ENCODE measurements around the gene TLR3.
"Not testable (repeated sequence)": the region's sequence is repeated elsewhere in the genome, so short reads cannot be mapped to it uniquely, and the experiment has no call there.

TLR3 gene

DNA sequence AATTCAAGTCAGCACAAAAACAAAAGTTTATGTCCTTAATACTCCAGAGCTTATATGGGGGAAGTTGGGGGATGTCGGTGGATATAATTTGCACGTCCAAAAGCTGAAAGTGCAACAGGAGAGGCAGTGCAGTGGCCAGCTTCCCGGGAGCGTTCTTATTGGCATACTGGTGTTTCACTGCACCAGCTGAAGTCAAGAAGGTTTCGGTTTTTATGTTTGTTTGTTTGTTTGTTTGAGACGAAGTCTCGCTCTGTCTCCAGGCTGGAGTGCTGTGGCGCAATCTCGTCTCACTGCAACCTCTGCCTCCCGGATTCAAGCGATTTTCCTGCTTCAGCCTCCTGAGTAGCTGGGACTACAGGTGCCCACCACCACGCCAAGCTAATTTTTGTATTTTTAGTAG lies 28.6 kb upstream of the TLR3 start:
- DNase-seq, result no peak

DNA sequence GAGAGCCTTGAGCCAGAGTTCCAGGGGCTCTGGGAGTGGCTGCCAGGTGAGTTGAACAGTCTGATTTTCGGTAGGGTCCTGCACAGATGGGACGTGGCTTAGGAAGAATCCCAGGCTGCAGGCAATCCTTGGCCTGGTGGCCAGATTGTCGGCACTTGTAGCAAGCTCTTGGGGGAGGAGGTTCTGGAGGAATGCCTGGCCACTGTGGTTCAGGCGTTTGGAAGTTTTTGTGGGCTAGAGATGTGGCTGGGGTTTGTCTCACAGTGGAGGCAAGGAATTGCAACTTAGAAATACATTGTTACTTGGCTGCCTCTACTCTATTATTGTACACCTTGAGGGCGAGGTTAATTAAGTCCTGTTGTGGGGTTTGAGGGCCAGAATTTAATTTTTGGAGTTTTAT lies 21.5 kb upstream of the TLR3 start:
- DNase-seq, result not testable (repeated sequence)

DNA sequence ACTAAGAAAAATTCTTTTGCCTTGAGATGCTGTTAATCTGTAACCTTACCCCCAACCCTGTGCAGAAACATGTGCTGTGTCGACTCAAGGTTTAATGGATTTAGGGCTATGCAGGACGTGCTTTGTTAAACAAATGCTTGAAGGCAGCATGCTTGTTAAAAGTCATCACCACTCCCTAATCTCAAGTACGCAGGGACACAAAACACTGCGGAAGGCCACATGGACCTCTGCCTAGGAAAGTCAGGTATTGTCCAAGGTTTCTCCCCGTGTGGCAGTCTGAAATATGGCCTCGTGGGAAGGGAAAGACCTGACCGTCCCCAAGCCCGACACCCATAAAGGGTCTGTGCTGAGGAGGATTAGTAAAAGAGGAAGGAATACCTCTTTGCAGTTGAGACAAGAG lies 18.8 kb upstream of the TLR3 start:
- DNase-seq, result not testable (repeated sequence)

DNA sequence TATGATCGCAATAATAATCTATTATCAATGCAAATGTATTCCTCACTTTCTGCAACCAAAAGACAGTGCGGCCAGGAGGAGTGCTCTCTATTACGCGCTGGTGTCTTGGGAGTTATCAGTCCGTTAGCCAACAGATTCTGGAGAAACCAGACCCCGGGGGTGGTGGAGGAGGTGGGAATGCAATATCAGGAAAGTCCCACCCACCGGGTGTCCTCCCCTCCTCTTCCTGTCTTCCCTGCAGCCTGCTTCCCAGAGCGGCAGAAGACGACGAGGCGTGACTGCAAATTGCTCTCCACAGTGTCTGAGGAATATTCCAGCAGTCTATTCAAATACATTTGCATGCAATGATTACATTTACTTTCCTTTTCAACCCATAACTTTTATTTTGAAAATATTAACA lies 17.9 kb upstream of the TLR3 start:
- DNase-seq, result no peak

DNA sequence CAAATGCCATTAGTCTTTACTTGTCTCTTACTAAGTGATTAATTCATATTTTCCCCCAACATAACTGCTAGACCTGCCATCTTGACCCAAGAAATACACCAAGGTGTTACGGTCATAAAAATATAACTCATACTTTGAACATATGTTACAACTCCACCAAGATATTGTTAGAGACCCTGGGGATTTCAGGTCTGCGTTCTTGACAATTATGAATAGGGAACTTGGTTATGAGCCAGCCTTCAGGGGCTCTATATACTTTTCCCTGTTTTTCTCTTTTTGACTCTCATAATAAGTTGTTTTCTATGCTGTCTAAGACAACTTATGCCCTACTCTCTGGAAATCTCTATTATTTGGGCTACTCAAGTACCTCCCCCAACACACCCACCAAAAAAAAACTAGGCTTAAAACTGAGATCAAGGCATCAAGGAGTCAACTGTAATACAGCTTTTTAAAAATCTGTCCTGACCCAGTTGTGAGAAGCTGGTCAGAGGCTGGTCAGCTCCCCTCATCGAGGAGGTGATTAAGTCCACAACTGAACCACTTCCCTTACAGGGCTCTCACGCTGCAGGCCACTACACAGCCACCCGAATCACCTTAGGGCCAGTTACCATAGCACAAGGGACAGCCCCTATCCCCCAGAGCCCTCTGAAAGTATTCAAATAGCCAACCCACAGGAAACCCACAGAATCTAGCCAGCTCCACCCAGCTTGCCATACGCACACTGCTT lies 10.5 kb upstream of the TLR3 start:
- no peak for DNase-seq

DNA sequence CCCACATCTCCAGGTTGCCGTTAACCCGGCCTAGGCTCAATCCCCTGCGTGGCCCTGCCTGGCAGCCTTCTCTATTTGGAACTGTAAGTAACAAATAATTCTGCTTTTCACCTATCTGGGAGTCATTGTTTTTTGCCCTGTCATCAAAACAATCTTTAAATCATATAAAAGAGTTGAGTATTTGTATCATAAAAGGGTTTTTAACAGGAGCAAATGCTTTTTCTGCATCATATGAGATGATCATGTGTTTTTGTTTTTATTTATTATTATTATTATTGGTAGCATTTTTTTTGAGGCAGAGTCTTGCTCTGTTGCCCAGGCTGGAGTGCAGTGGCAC lies 10.0 kb upstream of the TLR3 start:
- DNase-seq, result no peak

DNA sequence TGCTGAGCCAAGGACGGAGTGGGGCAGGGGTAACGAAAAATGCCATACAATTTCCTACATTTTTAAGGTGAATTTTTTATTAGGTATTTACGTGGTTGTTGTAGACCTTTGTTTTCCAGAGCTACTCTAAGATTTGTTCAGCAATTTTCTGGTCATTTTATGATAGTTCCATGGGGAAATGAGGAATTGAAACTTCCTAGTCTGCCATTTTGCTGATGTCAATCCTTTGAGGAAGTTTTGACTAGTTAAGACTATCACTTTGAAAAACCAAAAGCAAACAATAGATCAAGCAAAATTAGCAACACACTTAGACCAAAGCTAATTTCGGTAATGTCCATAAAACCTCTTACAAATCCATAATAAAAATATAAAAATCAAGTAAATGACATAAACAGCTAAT lies 7.0 kb upstream of the TLR3 start:
- no peak for DNase-seq

DNA sequence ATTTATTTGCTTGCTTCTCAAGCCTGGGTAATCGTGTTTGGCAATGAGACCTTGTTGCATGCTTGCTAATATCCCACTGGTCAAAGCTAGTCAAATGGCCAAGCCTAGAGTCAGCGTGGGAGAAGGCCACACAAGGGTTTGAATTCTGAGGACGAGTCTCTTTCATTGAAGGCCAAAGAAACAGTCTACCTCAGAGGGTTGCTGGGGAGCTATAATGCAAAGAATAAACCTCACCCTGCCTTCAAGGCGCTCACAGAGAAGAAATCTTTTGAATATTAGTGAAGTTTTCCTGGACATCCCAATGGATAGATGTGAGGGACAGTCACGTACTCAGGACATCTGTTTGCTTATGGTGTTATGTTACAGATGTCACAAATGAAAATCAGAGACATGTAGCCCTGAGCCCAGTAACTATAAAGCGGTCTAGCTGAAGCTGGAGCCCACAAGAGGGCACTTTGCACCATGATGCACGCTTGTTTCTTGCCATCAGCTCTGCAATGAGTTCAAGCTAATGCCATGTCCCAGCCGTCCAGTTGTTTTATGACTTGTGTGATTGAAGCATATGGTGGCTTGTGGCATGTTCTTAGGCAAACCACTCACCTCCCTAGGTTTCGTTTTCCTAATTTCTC lies 1.1 kb upstream of the TLR3 start:
- peak in 39 of 56 donors; percentile 3 to 75 (median 39) for DNase-seq

DNA sequence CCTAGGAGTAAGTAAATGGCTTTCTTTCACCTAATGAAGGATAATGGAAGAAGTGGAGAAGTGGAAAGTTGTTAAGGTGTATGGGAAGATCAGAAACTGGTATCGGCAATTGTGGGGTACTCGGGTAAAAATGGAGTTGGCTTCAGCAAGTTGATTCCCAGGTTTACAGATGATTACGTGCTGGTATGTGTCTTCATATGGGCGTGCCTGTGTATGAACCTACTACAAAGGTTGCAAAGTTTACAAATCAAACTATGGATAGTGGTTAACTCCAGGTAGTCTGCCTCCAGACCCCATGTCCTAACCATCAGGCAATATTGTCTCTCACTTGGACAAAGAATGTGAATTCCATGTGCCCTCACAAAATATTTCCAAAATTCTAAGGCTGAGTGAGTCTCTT lies 773 bp downstream of the TLR3 start:
- no peak for DNase-seq

DNA sequence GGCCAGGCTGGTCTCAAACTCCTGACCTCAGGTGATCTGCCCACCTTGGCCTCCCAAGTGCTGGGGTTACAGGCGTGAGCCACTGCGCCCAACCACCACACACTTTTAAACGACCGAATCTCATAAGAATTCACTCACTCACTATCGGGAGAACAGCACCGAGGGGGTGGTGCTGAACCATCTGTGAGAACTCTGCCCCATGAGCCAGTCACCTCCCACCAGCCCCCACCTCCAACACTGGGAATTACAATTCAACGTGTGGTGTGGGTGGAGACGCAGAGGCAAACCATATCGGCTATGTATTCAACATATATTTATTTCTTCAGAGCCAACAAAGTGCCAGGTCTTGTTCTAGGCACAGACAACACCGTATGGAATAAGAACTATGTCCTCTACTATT lies 3.6 kb downstream of the TLR3 start:
- DNase-seq, result peak in 3 of 56 donors; percentile 7 to 11 (median 8)

DNA sequence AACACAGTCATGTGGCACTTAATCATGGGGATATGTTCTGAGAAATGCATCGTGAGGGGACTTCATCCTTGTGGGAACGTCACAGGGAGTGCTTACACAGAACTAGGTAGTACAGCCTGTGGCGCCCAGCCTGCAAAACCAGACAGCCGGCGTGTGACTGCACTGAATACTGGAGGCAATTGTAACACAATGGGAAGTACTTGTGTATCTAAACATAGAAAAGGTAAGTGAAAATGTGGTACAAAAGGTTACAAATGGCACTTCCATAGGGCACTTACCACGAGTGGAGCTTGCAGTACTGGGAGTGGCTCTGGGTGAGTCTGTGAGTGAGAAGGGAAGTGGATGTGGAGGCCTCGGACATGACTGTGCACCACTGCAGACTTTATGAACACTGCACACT lies 5.2 kb downstream of the TLR3 start:
- peak in 13 of 56 donors; percentile 5 to 55 (median 20) for DNase-seq

DNA sequence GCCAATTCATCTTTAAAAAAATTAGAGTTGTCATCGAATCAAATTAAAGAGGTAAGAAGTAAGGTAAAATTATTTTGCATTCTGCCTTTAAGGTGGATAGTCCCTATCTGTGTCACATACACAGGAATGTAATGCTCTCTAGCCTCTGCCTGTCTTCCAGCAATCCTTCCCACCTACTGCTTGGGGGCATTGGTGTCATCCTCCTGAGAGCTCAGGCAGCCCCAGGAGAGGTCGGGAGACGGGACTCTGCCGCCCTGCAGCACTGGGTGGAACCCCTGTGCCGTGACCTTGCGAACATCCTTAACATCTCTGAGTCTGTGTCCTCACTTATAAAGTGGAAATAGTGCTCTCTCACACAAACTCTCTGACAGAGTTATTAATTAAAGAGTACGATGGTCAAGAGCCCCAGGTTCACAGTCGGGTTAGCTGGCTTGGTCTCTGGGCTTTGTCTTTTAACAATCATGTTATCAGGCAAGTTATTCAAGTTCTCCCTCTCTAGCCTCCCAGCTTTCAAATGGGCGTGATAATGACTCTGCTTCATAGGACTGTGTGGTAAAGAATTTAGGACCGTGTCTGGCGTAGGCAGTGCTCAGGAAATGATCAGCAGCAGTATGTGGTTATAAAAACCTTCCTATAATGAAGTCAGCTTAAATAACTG lies 10.2 kb downstream of the TLR3 start:
- DNase-seq, result no peak

DNA sequence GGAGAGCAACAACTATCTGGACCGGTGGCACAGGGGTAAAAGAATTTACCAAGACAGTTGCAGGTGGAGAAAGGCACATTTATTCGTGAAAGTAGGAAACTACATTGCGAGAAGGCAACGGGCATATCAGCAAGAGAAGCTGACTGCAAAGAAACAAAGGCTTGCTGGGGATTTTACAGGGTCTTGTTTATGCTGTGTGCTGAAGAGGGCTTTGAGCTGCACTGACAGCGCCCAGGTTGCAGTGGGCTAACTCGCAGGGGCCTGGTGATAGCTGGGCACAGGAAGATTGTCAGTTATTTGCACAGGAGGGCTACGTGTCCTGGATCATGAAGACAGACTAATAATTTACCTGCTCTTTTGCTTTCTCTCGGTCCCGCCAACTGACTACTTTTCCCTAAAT lies 10.7 kb downstream of the TLR3 start:
- DNase-seq, result no peak

DNA sequence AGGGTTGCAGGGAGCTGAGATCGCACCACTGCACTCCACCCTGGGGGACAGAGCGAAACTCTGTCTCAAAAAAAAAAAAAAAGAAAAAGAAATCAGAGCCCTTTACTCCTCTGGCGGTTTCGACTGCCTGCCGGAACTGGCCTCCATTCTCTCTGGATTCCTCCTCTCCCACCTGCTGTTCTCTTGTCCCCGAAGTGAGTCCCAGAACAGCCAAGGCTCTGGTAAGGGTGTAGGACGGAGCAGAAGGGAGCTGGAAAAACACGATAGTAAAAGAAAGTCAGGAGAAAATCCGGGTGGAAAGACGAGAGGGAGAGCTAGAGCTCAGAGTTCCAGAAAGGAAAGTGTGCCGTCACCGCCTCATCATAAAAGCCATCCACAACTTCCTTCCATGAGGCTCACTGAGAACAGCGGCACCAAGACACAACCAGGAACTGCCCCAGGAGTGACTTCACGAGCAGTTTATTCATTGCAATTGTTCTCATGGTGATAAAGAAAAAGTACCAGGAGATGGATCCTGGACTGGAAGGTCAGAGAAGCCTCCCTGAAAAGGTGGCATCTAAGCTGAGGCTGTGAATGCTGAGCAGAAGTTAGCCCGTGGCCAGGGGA lies 12.3 kb downstream of the TLR3 start:
- no peak for DNase-seq

DNA sequence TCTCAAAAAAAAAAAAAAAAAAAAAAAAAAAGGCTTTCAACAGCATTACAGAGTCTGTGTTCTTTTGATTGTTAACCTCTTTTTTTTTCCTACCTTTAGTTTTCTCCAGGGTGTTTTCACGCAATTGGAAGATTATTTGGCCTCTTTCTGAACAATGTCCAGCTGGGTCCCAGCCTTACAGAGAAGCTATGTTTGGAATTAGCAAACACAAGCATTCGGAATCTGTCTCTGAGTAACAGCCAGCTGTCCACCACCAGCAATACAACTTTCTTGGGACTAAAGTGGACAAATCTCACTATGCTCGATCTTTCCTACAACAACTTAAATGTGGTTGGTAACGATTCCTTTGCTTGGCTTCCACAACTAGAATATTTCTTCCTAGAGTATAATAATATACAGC lies 13.3 kb downstream of the TLR3 start:
- no peak for DNase-seq

DNA sequence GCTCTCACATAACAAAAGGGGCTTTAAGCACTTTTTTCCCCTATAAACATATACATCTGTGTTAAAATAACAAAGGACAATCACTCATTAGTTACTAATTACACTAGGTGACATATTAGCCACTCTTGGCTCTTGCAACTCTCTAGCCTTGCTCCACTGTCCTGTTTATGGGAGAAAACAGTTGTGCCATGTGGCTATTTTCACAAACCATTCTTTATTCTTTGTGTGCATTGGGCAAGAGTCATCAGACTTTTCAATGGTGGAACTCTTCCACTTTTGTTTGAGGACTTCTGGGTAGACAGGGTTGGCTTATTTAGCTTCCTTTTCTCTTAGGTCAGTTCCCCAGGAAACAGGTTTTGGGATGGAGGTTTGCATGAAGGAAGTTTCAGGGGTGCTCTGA lies 19.6 kb downstream of the TLR3 start:
- DNase-seq, result no peak

DNA sequence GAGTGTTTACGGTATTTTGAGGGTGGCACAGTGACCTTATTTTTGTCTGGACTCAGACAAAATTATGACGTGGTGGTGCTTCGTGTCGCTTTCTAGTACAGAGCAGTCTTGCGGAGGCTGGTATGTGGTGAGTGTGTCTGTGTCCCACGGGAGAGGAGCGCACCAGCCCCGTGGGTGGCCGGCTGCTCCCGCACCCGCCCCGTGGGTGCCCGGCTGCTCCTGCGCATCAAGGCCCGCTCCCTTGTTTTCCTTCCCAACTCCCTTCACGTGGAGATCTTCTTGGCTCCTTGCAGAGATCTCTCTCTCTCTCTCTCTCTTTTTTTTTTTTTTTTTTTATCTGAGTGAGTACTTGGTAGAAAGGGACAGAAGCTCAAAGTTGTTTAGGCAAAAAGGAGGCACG lies 23.3 kb downstream of the TLR3 start:
- DNase-seq, result no peak

DNA sequence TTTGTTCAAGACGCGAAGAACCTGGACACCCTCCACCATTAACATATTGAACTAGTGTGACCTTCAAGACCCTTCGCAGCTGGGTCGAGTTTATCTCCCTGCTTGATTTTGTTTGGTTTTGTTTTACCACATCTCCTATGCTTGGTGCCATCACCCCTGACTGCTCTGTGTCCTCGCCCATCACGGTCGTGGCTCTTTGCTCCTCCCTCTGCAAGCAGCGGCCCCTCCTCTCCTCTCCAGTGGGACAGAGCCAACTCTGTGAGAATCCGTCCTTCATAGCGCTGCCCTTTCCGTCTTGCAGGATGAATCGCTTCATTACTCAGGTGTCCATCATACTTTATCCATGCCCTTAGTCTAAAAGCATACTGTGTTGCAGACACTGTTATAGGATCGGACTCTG lies 26.4 kb downstream of the TLR3 start:
- no peak for DNase-seq

DNA sequence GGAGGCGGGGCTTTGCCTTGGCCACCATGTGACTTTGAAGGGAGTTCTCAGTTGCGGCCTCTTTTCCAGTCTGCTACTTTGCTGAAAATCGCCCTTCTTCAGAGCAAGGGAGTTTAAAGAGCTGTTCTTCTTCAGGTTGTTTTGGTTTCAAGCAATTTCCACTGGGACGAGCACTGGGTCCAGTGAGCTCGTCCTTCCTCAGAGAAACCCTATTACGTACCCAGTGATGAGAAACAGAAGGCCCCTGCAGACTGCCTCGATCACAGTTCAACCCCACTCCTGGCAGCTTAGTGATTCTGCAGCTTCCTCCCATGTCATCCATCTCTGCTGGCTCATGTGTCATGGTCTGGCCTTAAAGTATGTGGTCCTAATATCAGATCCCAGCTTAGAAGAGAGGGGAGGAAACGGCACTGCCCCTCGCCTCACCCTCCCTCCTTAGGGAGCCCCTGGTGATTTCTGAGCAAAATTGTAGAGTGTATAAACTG lies 27.8 kb downstream of the TLR3 start:
- DNase-seq, result no peak

DNA sequence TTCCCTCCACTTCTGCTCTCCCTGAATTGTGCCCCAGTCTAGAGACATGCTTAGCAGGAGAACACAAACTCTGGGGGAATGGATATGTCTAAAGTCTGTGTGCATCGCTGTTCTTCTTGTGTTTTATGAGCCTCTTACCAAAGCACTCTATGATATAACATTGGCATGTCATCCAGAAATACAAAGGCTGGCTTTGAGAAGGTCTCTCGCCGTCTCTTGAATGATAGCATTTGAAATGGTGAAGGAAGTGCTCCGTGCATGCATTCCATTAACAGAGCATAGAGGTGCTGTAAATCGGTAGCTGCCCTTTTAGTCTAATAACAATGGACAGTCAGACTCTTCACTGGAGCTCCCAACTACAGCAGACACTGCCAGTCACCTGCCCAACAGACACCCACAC lies 28.4 kb downstream of the TLR3 start:
- DNase-seq, result no peak

DNA sequence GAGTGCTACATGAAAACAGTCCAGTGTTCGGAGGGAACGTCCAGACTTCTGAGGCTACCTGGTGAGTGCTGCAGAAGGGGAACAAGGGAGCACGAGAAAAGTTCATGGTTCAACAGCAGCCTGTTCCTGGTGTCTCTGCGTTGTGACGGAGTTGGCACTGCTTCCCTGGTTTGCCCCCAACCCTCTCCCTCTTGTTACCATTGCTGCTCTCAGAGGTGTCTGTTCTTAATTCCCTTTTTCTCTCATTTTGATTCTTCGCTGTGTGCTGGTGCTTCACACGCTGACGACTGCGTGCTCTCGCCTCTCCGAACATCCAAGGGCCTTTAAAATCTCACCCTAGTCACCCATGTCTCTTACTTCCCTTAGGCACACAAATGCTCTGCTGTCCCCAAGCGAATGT lies 34.0 kb downstream of the TLR3 start:
- DNase-seq, result no peak

DNA sequence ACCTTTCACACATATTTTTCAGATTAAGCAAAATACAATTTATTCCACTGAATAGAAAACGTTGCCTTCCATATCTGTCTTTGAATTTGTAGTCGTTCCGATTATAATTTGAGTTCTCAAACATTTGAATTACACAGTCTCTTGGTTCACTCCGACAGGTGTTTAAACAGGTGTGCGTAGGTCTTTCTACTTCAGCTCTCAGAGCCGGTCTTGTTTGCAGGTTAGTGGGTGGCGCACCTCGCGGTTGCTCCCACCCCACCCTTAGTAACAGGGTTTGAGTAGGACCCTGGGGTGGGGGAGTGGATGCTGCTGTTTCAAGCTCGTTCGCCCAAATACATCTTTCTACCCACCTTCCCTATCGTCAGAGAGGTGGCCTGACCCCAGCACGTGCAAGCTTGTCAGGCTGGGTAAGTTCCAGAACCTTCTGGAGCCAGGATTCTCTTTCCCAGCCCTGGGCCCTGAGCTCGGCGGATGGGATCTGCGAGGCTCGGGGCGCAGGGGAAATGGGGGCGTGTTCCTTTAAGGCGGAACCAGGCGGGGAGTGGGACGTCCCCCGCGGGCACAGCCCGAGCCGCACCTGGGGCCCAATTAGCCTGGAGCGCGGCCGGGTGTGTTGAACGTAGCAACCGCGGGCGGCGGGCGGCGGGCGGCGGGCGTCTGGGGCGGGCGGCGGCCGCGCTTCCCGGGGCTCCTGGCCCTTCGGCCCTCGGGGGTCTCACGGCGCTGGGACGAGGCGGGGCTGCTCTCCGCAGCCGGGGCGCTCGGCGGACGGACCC lies 35.3 kb downstream of the TLR3 start, which contains the start of gene FAM149A:
Gene FAM149A, plus strand, starts transcription at position 591 of the 776 bp plus-strand sequence.
- peak in 21 of 56 donors; percentile 6 to 58 (median 22) for DNase-seq

Measured in nucleus accumbens (tissue), 56 donors.